GM21737 (cell line): ENCODE results near the gene ADAM10.

Experiments
- ATAC-seq: cut with Tn5 transposase; IDR thresholded peaks from one replicate; pipeline ENCODE4 v1.9.1; 2021; ENCODE audit warnings: mild to moderate bottlenecking, moderate library complexity; ENCODE audit not compliant: unreplicated experiment

Gene ADAM10

DNA sequence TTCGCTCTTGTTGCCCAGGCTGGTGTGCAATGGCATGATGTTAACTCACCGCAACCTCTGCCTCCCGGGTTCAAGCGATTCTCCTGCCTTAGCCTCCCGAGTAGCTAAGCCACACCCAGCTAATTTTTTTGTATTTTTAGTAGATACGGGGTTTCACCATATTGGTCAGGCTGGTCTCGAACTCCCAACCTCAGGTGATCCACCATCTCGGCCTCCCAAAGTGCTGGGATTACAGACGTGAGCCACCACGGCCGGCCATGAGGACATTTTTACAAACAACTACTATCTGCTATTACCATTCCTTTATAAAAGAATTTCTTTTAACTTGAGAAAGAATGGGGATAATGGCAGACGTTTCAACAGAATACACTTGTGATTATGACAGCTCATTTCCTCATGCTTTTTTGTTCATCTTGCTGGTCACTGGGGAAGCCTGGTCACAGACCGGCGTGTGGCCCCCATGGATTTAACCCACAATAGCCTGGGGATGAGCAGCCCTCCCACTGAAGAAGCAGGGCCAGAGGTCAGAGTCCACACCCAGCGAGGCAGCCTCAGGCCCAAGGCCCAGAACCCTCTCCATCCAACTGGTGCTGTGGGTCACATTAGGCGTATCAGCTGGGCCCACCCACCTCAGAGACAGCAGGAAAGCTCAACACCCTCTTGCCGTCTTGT is 205.7 kb downstream of the ADAM10 start:
- no peak for ATAC-seq

DNA sequence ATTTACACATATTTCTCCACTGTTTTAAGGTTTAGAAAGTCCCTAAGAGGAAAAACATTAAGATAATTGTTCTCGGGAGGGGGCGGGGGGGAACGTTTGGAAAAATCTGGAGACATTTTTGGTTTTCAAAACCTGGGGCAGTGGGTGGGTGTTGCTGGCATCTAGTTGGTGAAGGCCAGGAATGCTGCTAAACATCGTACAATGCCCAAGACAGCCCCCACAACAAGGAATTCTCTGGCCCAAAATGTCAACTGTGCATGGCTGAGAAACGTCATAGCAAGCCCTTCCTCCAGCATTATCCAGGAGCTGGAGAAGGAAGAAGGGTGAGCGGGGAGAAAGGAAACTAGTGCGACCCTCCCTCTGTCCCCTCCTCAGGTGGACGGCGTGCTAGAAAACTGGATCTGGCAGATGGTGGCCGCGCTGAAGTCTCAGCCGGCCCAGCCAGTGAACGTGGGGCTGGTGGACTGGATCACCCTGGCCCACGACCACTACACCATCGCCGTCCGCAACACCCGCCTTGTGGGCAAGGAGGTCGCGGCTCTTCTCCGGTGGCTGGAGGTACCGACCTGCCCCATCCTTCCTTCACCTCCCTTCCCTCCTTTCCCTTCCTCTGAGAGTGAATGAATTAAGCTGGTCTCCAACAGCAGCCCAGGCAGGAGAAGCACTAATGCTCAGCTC is 208.0 kb downstream of the ADAM10 start:
- ATAC-seq, result no peak

DNA sequence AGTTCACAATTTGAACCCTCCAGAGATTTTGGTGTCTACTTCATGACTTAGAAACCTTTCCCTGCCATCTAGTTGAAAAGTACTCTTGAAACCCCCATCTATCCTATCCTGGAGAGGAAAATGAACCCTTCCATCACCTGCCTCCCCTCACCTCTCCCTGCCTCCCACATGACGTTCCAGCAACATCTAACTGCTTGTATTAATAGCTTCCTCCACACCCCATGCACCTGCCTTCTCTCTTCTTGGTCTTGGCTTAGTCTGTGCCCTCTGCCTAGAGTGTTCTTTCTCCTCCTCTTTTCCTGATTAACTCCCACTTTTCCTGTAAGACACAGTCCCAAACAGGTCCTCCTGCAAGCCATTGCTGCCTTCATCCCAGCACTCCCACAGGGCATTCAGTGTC is 210.0 kb downstream of the ADAM10 start:
- no peak for ATAC-seq

DNA sequence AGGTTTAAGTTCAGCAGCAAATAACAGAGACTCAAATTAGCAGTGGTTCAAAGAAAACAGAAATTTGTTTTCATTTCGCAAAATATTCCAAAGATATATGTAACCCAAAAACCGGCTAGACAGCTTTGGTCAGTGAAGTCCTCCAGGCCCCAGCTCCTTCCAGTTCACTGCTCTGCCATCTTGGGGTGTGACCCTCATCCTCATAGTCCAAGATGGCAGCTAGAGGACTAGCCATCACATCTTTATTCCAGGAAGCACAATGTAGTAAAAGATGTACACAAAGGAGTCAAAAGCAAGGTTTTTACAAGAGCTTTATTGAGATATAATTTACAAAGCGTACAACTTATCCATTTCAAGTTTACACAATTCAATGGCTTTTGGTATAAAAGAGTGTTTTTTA is 210.6 kb downstream of the ADAM10 start:
- no peak for ATAC-seq
